HG03521 (cell line): ENCODE measurements around the gene GPC6.
"Not testable (repeated sequence)": the region's sequence is repeated elsewhere in the genome, so short reads cannot be mapped to it uniquely, and the experiment has no call there.

Source experiments
- ATAC-seq: cut with Tn5 transposase; IDR thresholded peaks from one replicate; pipeline ENCODE4 v1.9.1; 2021; ENCODE audit warnings: mild to moderate bottlenecking, moderate library complexity; ENCODE audit not compliant: unreplicated experiment

The GPC6 gene

GRCh38 chr13:94329754-94330551 is 1103.3 kb downstream of the GPC6 start:
- no peak for ATAC-seq

- no peak for ATAC-seq
These were observed 1104.0 kb downstream of the GPC6 start for GRCh38 chr13:94330552-94331071.

GRCh38 chr13:94331281-94331680 is 1104.7 kb downstream of the GPC6 start:
- no peak for ATAC-seq

- ATAC-seq = no peak
These were observed 1105.9 kb downstream of the GPC6 start for GRCh38 chr13:94332359-94333096.

DNA sequence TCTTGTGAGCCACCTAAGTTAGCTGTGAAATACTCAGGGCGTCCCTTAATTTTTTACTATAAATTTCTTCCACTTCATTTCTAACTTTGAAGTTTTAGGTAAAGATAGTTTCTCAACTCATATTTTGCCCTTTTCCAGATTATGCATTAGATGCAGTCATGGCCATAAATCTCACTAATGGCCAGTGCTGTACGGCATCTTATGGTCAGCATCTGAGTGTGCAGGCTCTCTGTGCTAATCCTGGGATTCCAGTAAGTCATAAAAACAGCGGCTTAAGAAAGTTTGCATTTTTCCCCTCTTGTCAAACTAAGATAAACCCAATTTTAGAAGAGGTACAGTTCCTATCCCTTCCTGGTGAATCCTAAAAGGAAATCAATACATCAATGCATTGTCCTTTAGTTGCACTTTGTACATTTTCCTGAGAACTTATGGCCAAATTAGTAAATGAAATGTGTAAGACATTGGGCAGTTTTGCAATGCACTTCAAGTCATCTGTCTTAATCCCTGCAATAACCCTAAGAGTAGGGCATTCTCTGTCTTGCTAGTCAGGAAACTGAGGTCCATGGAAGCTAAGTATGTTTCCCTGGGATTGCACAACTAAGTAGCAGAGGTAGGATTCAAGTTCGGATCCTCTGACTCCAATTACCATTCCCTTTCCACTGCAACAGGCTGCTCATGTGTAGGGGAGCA is 1106.7 kb downstream of the GPC6 start:
- ATAC-seq = no peak

- ATAC-seq = no peak
These were observed 1109.3 kb downstream of the GPC6 start for GRCh38 chr13:94335761-94336526.

DNA sequence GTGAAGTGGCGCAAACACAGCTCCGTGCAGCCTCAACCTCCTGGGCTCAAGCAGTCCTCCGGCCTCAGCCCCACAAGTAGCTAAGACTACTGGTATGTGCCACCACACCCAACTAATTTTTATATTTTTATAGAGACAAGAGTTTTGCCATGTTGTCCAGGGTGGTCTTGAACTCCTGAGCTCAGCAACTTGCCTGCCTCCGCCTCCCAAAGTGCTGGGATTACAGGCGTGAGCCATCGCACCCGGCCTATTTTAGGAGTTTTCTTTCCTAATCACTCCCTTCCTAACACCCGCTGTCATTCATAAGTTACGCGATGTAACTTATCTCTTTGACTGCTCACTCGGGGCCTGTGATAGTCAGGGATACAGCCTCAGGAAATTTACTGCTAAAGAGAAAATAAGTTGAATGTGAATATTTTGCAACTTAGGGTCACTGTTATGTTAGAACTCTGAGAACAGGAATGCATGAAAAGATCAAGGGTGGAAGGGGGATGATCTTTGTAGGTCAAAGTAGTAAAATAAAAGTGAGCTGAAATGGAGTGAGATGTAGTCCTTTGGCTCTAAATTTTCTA is 1112.6 kb downstream of the GPC6 start:
- ATAC-seq = no peak

DNA sequence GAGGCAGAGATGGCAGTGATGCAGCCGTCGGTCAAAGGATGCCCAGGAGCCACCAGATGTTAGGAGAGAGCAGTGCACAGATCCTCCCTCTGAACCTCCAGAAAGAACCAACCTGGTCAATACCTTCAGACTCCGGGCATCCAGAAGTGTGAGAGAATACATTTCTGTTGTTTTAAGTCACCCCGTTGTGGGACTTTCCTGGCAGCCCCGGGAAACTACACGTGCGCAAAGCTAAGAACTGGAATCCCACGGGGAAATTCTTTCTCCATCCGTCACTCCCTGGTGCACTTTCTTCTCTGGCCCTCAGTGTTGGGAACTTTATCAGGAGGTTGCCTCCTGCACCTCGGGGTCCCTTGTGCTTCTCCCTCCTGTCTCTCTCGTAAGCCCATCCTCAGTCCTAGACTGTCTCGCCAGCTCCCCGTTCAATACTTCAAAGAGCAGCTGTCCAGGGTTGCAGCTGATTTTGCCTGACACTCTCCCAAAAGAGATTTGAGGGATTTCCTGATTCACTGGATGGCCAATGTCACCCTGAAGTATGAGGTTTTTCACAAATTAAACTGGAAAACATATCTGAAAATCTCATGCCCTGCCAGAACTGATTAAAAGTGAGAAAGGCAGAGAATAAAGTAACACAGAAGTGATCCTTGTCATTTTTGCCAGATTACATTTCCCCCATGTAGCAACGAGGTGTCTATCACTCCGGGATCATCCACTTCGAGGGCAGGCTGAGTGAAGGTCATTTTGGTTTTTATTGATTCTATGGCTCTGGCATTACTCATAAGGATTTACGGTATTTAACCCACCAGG is 1116.0 kb downstream of the GPC6 start:
- no peak for ATAC-seq

DNA sequence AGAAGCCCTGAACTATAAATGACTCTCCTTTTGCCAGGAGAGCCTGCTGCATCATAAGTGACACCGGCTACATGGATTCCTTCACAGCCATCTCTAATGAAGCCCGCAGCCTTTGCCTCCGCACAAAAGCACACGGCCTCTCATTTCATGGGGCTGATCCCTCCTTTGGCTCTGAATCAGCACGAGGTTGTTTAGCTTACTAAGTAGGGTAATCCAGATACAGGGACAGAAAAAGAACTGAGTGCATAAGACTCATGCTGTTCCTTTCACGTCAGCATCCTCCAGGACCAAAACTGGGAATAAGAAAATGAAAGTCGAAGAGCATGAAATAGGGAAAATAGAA is 1116.6 kb downstream of the GPC6 start:
- no peak for ATAC-seq

DNA sequence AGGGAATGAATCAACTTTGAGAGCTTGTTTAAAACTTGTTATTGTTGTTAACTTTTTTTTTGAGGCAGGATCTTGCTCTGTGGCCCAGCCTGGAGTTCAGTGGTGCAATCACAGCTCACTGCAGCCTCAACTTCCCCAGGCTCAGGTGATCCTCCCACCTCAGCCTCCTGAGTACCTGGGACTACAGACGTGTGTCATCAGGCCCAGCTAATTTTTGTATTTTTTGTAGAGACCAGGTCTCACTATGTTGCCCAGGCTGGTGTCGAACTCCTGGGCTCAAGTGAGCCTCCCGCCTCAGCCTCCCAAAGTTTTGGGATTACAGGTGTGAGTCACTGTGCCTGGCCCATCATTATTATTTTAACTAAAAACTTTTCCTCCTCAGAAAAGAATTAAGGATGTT is 1117.1 kb downstream of the GPC6 start:
- not testable (repeated sequence) for ATAC-seq

GRCh38 chr13:94344126-94344818 is 1117.7 kb downstream of the GPC6 start:
- ATAC-seq = no peak

DNA sequence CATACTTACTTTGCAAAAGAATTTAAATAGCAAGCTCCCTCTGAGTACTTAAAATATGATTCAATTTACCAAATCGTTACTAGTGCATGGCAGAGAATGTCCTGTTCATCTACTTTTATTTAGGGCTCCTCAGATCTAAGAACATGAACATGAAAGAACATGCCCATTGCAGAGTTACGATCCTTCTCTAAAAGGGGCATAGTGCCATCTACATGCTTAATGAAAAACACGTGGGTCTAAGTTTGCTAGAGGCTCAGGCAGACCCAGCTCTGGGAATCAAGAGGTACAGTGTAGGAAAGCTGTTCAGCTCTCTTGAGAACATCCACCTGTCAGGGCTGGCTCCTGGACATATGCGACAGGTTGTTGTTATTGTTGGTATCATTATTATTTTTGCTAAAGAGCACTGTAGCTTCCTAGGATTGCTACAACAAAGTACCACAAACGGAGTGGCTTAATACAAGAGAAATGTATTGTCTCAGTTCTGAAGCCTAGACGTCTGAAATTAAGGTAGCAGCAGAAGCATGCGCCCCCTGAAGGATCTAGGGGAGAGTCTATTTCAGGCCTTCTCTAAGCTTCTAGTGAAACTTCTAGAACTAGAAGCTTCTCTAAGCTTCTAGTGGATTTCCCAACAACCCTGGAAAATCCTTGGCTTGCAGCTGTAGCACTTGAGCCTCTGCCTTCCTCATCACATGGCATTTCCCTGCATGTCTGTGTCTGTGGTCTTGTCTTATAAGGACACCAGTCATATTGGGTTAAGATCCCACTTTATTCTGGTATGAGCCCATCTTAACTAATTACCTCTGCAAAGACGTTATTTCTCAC is 1119.0 kb downstream of the GPC6 start:
- ATAC-seq = no peak

GRCh38 chr13:94346261-94347019 is 1119.8 kb downstream of the GPC6 start:
- no peak for ATAC-seq

DNA sequence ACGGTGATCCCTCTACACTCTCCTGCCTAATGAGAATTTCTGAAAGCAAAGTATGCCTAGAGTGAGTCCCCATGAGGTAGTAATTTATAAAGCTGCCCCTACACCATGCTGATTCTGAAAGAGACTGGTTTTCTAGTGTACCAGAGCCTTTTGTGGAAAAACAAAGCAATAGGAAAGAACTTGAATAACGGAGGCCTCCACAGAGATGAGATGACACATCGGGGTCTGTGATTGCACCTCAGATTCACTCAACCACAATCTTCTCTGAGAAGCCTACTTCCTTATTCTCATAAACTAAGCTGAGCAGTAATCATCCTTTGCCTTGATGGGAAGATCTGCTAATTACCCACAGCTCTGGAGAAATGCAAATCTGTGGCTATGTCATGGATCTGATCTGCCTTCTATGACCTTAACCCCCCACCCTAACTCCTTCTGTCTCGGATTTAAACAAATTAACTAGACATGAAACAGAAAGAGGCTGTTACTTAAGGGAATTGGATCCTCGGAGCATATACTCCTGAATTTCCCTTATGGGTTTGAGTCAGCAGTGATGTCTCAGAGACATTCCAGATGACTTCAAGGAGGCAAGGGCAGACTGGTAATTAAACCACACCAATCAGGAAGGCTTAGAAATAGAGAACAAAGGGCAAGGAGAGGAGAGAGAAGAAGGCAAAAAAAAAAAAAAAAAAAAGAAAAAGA is 1124.8 kb downstream of the GPC6 start:
- ATAC-seq = no peak

- no peak for ATAC-seq
These were observed 1125.5 kb downstream of the GPC6 start for GRCh38 chr13:94352057-94352456.

- ATAC-seq = no peak
These were observed 1126.6 kb downstream of the GPC6 start for GRCh38 chr13:94353167-94353710.

- ATAC-seq = no peak
These were observed 1133.3 kb downstream of the GPC6 start for GRCh38 chr13:94359875-94360274.
